SKM-1 treated with dmso at 0.1 percent for 144 hours (cell line): ENCODE measurements around the gene TXNL4B.

Experiments
- DNase-seq: peaks from one replicate; lab custom pipeline; 2025; ENCODE audit not compliant: unreplicated experiment; lab: John Stamatoyannopoulos, UW

The TXNL4B gene

GRCh38 chr16:72093448-72094265, at the start of gene TXNL4B, which contains the start of gene DHX38:
TXNL4B (minus strand) TSS chr16:72093620; CDS start chr16:72090749, 2,871 bp downstream.
DHX38 (plus strand) TSS chr16:72093847; CDS start chr16:72096158, 2,311 bp downstream.
- peak; percentile 99 for DNase-seq

DNA sequence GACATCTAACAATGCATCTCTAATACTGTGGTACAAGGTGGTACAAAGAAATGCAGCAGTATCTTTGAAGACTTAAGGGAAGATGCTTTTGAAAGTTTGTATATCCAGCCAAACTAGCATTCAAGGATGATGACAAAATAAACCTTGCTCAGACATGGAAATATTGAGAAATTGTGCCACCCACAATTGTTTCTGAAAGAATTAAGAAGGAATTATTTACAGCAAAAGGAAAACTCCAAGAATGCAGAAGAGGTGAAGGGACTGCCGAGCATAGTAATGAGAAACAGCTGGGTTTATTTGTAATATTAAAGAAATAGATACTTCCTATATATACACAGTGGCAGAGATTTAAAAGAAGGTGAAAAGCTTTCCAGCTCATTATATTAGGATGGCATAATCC, 49.1 kb upstream of the TXNL4B start:
- no peak for DNase-seq

DNA sequence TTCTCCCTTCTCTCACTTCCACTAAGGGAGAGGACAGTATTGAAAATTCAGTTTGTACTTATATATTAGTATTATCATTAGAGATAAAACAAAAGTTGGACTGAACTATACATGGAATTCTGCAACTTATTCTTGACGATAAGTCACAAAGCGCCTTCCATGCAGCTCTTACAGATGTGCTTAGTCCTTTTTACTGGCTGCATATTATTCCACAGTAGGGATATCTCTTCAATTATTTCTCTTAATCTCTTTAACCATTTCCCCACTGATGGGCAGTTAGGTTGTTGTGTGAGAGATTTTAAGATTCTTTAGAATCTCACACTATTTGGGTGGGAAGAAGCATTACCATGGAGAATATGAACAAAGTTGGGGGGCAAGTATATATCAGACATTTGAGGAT, 46.5 kb upstream of the TXNL4B start:
- DNase-seq: no peak

- DNase-seq: no peak
These were observed 44.7 kb upstream of the TXNL4B start for GRCh38 chr16:72138064-72138572.

- no peak for DNase-seq
These were observed 44.1 kb upstream of the TXNL4B start for GRCh38 chr16:72137380-72138063.

DNA sequence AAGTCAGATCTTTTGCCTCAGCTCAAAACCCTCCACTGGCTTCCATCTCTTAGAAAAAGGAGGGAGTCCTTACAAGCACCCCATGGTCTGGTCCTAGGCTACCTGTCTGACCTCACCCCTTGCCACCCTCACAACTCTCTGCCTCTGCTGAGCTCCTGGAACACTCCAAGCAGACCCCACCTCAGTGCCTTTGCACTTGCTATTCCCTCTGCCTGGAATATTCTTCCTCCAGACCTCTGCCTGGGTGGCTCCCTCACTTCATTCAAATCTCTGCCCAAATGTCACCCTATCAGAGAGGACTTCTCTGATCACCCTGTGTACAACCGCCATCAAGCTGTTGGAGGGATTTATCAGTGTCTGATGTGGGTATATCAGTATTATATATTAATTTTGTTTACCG, 41.1 kb upstream of the TXNL4B start:
- no peak for DNase-seq

DNA sequence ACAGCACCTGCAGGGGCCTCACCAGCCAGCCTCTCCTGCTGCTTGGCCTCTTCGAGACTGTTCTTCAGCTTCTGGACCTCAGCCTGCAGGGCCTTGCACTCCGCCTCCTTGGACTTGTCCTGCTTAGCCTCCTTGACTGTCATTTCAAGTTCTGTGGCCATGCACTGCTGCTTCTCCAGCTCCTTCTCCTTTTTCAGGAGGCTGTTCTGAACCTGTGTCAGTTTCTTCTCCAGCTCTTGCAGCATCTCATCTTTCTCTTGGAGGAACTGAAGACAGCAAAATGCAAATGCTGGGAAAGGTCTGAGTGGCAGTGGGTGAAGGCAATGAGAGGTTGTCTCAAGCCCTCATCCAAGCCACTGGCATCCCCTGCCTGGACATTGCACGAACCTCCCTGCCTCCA, 39.3 kb upstream of the TXNL4B start:
- no peak for DNase-seq

GRCh38 chr16:72131036-72131435, 37.6 kb upstream of the TXNL4B start:
- DNase-seq: no peak

GRCh38 chr16:72129976-72130656, 36.7 kb upstream of the TXNL4B start:
- DNase-seq: no peak

GRCh38 chr16:72128701-72129100, 35.3 kb upstream of the TXNL4B start:
- DNase-seq: no peak

DNA sequence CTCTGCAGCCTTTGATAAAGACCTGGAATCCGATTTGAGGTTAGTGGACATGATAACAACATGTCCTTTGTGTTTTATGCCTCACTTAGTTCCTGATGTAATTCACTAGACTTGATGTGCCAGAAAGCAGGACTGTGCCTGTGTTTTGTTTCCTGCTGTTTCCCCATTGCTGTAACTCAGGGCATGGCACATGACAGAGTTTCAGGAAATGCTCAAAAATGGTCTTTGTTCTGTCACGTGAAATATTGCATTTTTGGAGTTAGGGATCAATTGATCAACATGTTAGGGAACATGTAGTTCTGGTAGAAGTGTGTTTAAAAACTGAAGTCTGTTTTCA, 33.0 kb upstream of the TXNL4B start:
- DNase-seq: no peak

GRCh38 chr16:72125635-72126428, 32.4 kb upstream of the TXNL4B start:
- no peak for DNase-seq

GRCh38 chr16:72124761-72125634, 31.6 kb upstream of the TXNL4B start:
- peak; percentile 77 for DNase-seq

- no peak for DNase-seq
These were observed 30.7 kb upstream of the TXNL4B start for GRCh38 chr16:72124148-72124547.

- no peak for DNase-seq
These were observed 30.0 kb upstream of the TXNL4B start for GRCh38 chr16:72123426-72123825.

DNA sequence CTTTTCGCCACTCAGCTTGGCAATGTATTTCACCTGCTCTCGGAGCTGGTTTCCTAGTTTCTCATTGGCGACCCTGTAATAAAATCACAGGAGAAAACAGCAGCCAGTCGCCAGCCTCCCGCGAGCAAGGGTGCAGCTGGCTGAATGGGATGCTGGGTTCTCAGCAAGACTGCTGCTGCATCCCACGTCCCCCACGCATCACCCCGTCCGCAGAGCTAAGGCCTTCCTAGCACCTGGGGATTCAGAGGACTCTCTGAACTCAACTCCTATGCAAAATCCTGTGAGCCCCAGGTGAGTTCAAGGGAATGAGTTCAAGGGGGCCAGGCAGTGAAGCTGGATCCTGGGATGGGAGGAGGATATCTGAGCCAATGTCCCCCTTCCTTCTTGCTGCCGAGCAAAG, 29.5 kb upstream of the TXNL4B start:
- DNase-seq: no peak

- no peak for DNase-seq
These were observed 28.9 kb upstream of the TXNL4B start for GRCh38 chr16:72122308-72122707.

- no peak for DNase-seq
These were observed 26.6 kb upstream of the TXNL4B start for GRCh38 chr16:72120026-72120425.

DNA sequence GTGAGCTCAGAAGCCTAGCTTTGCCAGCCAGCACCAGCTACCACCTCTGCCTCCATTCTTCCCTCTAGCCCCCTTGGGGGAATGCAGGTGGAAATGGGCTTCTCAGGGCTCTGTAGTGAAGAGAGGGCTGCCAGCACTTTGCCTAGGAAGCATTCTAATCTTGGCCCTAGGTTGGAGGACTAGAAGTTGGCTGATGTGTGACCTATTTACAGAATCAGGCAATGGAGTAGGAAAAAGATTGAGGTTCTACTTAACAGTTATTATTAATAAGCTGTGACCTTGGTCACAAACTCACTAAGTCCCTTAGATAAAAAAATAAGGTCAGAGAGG, 20.2 kb upstream of the TXNL4B start:
- no peak for DNase-seq
